Activated naive CD4-positive, alpha-beta T cell treated with anti-CD3 and anti-CD28 coated beads, Interleukin-2, amount 50 U/mL, for 16 hours (primary cell): ENCODE results near the gene SGTA.
"Not testable (repeated sequence)": the region's sequence is repeated elsewhere in the genome, so short reads cannot be mapped to it uniquely, and the experiment has no call there.

Source experiments
- DNase-seq: peaks from one replicate; pipeline ENCODE4 v3.0.0-alpha.2; 2020

Gene SGTA

DNA sequence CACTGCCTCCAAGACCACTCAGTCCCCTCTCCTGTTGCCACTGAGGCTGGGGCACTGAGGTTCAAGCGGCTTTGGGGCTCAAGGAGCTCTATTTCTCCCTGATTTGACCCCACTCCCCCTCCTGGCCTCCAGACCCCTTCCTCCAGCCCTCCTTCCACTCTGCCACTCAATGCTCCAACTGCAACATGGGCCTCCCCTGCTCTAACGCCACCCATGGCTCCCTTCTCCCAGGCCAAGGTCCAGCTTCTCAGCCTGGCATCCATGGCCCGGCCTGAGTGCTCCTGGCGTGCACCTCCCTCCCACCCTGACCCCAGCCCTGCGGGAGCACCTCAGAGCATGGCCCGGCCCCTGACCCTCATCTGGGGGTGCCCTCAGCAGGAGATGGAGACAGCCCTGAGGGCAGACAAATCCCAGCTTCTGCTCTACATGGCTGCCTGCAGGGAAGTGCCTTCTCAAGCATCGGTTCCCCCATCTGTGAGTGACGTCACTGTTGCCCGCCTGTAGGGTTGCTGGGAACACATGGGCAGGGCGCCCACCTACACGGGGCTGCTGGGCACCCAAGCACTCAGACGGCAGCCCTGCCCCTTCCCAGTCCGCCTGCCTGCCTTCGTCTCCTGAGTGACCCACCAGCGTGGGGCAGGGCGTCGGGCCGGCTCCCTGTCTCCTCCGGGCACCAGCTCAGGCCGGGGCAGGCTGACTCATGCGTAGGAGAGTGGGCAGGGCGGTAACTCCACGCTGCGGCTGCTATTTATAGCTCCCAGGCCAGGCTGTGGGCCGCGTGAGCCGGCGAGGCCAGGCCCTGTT lies 60.3 kb downstream of the SGTA start:
- DNase-seq, result no peak

DNA sequence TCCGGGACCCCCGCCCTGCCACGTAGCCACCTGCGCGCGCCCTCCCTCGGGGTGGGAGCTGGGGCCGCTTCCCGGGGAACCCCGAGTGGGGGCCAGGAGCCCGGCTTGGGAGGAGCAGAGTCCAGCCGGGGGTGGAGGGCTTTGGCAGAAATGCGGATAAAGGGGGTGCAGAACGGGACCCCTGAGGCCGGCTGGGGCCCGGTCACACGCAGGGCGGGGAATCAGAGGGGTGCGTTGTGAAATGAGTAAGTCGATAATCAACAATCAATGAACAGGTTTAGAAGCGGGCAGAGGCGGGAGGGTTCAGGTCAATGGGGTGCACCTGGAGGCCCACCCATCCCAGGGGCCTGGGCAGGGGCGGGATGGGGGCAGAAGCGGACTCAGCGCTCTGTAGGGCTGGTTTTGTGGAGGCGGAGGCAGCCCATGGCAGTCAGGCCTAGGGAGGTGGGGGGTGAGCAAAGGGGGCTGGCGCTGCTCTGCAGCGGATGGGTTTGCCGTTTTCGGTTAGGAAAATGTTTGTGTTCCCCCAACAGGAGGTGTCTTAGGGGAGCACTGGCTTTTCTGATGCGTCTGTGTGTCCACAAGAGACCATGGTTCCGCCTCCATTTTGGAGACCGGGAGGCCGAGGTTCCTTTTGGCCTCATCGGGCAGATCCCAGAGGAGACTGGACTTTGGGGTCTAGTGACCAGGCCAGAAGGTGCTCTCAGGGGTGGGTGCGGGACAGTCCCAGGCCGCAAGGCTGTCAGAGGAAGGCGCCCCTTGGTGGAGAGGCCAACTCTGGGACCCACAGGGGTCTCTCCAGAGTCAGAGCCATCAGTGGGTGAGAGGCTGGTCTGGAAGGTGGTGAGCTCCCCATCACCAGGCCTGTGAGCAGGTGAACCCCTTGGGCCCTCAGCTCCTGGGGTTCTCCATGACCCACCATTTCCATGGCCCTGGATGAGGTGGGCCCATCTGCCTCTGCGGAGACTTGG lies 61.2 kb downstream of the SGTA start:
- DNase-seq, result no peak

DNA sequence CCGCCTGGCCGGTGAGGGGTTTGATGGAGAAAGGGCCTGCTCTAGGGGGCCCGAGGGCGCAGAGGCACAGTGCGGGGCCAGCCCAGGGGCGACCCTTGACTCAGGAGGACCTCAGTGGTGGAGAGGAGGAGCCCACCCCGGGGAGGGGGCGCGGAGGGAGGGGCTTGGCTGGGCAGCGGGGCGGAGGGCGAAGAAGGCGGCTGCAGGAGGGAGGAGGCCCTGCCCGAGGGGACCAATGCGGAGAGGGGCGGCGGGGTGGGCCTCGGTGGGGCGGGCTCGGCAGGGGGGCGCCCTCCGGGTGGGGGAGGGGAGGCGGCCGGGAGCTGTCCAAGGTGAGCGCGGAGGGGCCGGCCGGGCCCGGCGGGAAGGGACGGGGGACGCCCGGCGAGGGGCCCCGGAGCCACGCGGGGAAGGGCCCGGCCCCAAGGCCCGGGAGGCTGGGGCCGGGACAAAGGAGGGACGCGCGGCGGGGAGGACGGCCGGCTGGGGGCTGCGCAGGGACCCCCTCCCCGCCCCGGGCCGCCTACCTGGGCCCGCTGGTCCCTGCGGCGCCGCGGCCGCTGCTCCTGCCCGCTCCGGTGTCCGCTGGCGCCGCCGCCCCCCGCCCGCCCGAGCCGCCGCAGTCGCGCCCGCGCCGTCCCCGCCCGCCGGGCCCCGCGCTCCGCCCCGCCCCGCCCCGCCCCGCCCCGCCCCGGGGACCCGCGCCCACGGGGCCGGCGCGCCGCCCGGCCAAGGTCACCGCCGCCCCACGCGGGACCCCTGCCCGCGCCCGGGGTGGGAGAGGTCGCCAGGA lies 62.1 kb downstream of the SGTA start, which contains the start of gene DIRAS1:
TSS of gene DIRAS1 (minus strand) at position 596 of the 793 bp plus-strand sequence. CDS start 3,566 bp downstream, outside the sequence.
- DNase-seq, result no peak

DNA sequence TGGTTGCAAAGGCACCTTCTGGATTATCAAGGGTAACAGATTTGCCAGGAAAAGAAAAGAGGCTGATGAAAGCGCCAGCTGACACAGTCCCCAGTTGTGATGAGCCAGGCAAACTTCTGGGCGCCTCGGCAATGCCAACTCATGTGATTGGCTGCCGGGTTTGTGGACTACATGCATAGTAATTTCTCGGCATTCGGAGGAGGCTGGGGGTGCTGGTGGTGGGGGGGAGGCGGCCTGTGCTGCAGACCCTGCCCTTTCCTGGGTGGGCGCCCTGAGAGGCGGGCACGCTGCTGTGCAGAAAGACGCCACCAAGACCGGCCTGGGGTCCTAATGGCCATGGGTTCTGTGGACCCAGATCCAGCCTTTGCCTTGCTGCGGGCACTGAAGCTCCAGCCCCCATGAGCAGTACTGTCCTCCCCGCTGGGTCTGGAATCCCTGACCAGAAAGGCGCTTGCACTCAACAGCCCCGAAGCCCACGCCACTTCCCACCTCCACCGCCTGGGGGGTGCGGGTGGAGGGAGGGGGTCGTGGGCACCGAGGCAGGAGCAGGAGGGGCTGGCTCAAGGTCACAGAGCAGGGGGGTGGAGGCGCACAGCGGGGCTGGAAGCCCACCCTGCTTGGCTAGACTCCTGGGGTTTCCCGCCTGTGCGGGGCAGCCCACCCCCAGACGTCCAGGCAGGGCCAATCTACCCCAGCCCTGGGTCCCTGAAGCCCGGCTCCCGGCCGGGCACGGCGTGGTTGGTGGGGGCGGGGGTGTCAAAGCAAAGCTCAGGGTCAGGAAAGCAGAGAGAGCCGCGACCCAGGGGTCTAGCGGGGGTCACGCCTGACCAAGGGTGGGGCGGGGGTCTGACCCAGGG lies 62.9 kb downstream of the SGTA start:
- DNase-seq, result no peak

DNA sequence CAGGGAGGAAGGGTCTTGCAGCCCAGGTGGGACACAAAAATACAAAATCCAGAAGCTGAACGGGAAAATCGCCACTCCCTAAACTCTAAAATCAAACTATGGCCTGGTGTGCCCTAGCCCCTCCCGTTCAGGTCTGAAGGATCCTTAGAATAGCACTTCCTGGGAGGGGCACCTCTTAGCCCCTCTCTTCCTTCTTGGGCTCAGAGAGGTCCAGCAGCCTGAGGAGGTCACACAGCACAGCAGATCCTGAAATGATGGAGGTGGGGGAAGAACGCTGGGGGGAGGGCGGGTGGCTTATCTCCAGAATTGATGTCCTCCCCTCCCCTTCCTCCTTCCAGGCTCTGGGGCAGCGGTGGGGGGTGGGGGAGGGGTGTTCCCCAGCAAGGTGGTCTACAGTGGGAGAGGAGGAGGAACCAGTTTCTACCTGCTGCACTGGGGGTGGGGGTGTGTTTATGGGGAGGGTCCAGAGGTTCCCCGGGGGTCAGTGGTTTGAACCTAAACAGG lies 63.8 kb downstream of the SGTA start:
- no peak for DNase-seq

DNA sequence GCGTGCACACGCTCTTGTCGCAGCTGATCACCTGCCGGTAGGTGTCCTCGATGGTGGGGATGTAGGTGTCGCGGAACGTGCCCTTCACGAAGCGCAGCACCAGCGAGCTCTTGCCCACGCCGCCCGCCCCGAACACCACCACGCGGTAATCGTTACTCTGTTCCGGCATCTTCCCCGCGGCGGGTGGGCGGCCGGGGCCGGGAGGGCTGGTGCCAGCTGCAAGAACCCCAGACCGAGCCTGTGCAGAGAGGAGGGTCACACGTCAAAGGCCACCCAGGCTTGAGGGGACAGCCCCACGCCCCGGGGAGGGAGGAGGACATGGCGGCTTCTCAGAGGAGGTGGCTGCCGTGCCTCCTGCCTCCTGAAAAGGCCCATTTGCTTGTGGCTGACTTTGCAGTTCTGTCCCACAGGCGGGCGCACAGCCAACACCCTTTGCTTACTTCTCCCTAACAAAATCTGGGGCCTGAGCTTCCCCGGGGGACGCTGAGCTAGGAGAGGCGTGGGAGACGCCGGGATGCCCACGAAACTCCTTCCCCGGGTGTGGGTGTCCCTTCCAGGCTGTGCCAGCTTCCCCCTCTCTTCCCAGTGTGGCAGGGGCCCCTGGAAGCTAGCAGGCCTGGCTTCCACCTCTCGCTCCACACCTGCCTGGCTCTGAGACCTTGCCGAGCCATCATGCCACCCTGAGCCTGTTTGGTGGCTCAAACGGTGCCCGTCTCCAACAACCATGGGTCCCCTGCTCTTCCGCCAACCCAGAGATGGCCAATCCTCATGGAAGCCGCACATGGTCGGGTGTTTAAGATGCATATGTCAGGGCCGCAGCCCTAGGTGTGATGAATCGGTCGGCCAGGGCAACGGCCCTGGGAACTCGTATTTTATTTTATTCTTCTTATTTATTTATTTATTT lies 65.2 kb downstream of the SGTA start:
- no peak for DNase-seq

DNA sequence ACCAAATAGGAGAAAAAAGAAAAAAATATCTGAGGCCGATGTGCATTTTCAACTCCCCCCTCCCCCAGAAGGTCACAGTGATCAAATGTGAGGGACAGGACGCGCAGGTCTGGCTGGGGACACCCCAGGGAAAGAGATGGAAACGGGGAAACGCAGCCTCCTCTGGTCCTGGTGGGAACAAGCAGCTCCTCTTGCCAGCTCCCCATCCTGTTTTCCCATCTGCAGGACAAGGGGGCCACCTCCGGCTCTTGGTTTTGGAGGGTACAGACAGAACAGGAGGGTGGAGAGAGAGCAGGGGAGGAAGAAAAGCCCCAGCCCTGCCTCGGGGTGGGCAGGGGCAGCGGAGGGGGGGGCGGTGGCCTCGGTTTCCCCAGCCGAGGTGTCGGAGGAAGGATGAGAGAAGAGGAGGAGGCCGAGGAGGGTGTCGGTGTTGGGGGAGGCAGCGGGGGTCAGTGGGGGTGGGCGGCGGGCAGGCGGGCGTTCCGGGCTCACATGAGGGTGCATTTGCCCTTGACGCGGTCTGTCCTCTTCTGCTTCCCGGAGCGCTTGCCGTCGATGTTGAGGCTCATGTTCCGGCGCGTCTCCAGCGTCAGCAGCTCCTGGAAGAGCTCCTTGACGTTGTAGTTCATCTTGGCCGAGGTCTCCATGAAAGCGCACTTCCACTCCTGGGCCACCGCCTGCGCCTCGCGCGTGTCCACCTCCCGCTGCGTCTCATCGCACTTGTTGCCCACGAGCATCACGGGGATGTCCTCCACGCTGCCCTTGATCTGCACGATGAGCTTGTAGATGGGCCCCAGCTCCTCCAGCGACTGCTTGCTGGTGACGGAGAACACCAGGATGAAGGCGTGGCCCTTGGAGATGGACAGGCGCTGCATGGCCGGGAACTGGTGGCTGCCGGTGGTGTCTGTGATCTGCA lies 66.1 kb downstream of the SGTA start:
- no peak for DNase-seq

DNA sequence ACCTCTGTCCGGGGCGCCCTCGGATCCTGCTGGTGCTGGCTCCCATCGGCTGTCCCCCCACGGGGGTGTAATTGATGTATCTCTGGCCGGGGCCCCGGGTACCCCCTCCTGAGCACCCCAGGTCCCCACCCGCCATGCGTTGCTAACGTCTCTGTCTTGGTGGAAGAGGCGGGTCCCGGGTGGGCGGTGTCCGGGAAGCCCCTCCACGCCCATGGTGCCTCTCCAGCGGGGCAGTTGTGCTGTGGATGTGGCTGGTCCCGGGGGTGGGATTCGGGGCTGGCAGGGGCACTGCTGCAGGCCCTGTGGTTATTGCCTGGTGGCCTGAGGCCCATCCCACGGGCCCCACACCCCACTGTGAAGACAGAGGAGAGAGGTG lies 66.8 kb downstream of the SGTA start:
- DNase-seq, result no peak

DNA sequence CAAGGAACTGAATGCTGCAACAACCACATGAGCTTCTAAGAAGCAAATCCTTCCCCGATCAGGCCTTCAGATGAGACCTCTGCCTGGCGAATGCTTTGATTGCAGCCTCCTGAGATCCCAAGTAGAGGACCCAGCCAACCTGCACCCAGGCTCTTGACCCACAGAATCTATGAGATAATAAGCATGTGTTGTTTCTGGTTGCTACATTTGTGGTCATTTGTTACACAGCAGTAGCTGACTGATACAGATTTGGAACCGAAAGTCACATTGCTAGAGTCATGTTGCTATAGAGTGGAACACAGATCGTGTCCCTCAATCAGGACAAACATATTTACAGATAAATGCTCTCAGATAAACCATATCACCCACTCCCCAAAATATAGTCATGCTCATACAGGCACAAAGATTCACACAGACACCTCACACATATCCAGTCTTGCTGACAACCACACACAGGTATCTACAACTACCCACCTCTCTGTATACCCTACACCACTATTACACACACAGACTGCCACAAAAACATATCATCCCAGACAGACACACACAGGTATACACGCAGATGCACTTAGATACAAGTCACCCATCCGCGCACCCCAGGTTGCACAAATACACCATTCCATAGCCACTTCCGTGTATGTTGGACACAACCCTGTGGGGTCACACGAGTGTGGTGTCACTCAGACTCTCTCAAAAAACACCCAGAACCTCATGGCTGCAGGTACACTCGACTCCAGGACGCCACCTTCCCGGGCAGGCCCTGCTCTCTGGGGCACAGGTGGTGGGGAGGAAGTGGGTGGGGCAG lies 67.4 kb downstream of the SGTA start:
- no peak for DNase-seq

DNA sequence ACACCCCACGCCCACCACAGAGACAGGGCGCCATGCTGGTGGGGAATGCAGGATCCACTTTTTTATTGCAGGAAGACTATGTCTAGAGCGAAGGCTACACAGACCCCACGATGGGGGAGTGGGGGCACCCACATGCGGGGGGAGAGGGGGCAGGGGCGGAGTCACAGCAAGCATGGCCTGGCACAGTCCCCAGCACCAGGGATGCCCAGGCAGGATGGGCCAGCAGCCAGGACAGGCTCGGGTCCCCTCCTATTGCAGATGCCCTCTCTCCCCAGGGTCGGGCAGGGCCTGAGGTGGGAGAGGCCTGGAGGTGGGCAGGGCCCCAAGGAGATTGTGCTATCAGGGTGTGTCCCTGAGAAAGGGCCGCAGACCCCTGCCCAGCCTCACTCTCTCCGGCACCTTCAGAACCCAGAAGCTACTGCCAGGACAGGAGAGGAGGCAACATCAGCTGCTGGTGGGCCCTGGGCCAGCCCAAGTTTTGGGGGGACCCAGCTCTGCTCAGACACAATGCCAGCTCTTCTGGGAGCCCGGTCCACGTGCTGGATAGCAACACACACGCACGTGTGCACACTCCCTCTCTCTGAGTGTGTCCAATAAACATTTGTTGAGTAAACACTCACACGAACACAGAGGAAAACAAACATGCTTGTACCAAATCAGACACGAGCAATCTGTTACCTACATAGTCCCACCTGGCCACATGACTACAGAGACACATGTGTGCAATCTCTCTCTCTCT lies 68.4 kb downstream of the SGTA start:
- no peak for DNase-seq

DNA sequence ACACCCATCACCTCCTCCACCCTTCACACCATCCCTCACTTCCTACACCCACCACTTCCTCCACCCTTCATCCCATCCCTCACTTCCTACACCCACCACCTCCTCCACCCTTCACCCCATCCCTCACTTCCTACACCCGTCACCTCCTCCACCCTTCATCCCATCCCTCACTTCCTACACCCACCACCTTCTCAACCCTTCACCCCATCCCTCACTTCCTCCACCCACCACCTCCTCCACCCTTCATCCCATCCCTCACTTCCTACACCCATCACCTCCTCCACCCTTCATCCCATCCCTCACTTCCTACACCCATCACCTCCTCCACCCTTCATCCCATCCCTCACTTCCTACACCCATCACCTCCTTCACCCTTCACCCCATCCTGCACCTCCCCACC lies 69.0 kb downstream of the SGTA start:
- not testable (repeated sequence) for DNase-seq

DNA sequence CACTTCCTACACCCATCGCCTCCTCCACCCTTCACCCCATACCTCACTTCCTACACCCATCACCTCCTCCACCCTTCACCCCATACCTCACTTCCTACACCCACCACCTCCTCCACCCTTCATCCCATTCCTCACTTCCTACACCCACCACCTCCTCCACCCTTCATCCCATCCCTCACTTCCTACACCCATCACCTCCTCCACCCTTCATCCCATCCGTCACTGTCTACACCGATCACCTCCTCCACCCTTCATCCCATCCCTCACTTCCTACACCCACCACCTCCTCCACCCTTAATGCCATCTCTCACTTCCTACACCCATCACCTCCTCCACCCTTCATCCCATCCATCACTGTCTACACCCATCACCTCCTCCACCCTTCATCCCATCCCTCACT lies 69.9 kb downstream of the SGTA start:
- not testable (repeated sequence) for DNase-seq

DNA sequence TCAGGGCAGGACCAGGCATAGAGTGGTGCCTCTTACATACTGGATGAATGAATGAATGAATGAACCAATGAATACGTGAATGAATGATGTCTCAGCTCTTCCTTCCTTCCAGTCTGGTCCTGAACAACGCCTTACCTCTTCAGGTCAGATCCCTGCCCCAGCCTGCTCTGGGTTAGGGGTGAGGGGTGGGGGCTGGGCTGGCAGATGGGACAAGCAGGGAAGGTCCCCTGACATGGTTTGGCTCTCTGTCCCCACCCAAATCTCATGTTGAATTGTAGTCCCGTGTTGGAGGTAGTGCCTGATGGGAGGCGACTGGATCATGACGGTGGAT lies 71.2 kb downstream of the SGTA start:
- DNase-seq, result no peak

DNA sequence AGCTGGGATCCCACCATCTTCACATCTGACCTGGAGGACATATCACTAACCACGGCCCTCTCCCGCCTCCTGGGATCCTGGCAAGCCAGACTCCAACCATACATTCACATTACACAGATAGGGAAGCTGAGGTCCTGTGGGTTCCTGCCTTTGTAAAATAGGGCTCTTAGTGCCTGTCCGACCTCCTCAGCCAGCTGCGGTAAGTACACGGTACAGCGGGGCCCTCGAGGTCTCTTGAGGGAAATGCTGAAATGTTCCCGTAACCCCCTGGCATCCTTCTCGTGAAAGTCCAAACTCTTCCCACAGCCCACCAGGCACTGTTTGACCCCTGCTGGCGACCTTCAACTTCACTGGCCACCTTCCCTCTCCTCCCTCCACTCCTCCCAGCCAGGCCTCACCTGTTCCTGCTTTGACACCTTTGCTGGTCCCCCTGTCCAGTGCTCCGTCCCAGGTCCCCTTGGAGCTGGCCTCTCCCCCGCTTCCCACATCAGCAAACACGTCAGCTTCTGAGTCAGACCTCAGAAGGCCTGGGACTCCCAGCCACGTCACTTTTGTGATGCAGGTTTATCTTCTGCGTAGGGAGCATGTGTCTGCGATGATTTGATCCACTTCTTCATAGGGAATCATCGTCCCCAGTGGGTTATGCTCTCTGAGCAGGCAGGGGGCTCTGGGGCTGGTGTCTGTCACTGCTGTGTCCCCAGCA lies 71.8 kb downstream of the SGTA start:
- no peak for DNase-seq

DNA sequence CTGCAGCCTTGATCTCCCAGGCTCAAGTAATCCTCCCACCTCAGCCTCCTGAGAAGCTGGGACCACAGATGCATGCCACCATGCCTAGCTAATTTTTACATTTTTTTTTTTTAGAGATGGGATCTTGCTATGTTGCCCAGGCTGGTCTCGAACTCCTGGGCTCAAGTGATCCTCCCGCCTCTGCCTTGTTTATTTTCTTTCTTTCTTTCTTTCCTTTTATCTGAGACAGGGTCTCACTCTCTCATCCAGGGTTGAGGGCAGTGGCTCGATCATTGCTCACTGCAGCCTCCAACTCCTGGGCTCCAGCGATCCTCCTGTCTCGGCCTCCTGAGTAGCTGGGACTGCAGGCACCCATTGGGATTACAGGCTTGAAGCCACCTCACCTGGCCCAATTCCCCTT lies 76.8 kb downstream of the SGTA start:
- DNase-seq, result no peak
